Activated B cell treated with CpG ODN at 0.5 μM for 24 hours (primary cell): ENCODE measurements around the gene NALF2. TPM values are rescaled to one million over a fixed set of nuclear protein-coding genes. Genes with fewer than 3 reads are reported as not detected.

ENCODE experiments used
- ATAC-seq: fragments of 200-7000 bp; cut with Tn5 transposase; one replicate; pipeline ENCODE4 v1.10.0; 2021; ENCODE audit warnings: low read depth, mild to moderate bottlenecking, moderate library complexity
- CTCF ChIA-PET: fragments of 350-600 bp; sonication (Branson Sonifier 250); formaldehyde crosslinking; loops from one replicate; lab custom pipeline; 2021; ENCODE audit warnings: antibody characterized with exemption; lab: Charles Lee
- POLR2A ChIA-PET: fragments of 350-600 bp; sonication (Branson Sonifier 250); formaldehyde crosslinking; loops from one replicate; lab custom pipeline; 2021; ENCODE audit warnings: antibody characterized with exemption; lab: Charles Lee
- DNase-seq: peaks from one replicate; pipeline ENCODE4 v3.0.0; 2022
- H3K27ac Mint-ChIP-seq: one replicate; pipeline ENCODE4 v1.8.0; 2020; ENCODE audit warnings: mixed read lengths
- H3K27me3 Mint-ChIP-seq: one replicate; pipeline ENCODE4 v1.8.0; 2021; ENCODE audit warnings: mixed read lengths
- H3K36me3 Mint-ChIP-seq: one replicate; pipeline ENCODE4 v1.8.0; 2021; ENCODE audit warnings: low read depth, mixed read lengths
- H3K4me1 Mint-ChIP-seq: one replicate; pipeline ENCODE4 v1.8.0; 2021; ENCODE audit warnings: mixed read lengths
- H3K4me3 Mint-ChIP-seq: one replicate; pipeline ENCODE4 v1.8.0; 2020; ENCODE audit warnings: mild to moderate bottlenecking, mixed read lengths
- H3K9me3 Mint-ChIP-seq: one replicate; pipeline ENCODE4 v1.8.0; 2020; ENCODE audit warnings: mixed read lengths
- CTCF ChIP-seq: fragments of 200-600 bp; IDR thresholded peaks from one replicate; pipeline ENCODE4 v1.8.0; 2022; ENCODE audit warnings: antibody characterized with exemption, mild to moderate bottlenecking
- intact Hi-C: fragments of 100-400 bp; cut with micrococcal nuclease; formaldehyde crosslinking; loops from one replicate; pipeline ENCODE4 v1.15.1; 2024
- total RNA-seq: library from RNA; stranded (reverse); gene quantifications from 2 replicates; pipeline ENCODE4 v1.2.3, GENCODE V29; 2022

Gene NALF2
- total RNA-seq, 1 donor from 2014 or later: 0.04 TPM

- no peaks in the 10 kb centered on the region for H3K9me3 Mint-ChIP-seq
- intact Hi-C loops: loop anchor here (5.0 kb wide), 1 partner anchor 604 kb away; no protein-coding TSS in a partner anchor
- no peak for ATAC-seq
Measured at GRCh38 chrX:69493193-69493592, 10.9 kb upstream of the NALF2 start.

GRCh38 chrX:69493766-69494165, 10.4 kb upstream of the NALF2 start:
- no peaks in the 10 kb centered on the region for H3K27me3 Mint-ChIP-seq
- H3K27ac Mint-ChIP-seq: no peak overlapping the region
- no peaks in the 10 kb centered on the region for H3K4me1 Mint-ChIP-seq

More at GRCh38 chrX:69493193-69493592, 10.9 kb upstream of the NALF2 start:
- no peaks in the 10 kb centered on the region for H3K27me3 Mint-ChIP-seq
- H3K36me3 Mint-ChIP-seq: no peaks in the 10 kb centered on the region
- ChIA-PET POLR2A (no interaction called here), CTCF (no interaction called here)
- no peaks in the 10 kb centered on the region for H3K4me1 Mint-ChIP-seq
- H3K4me3 Mint-ChIP-seq: no peak overlapping the region
- DNase-seq: no peak
- no peak for TF ChIP-seq CTCF
- H3K27ac Mint-ChIP-seq: no peak overlapping the region

GRCh38 chrX:69496183-69496582, 7.9 kb upstream of the NALF2 start:
- DNase-seq: no peak
- intact Hi-C loops: no loop called here
- H3K9me3 Mint-ChIP-seq: no peaks in the 10 kb centered on the region

More at GRCh38 chrX:69493766-69494165, 10.4 kb upstream of the NALF2 start:
- no peak for TF ChIP-seq CTCF
- intact Hi-C loops: loop anchor here (5.0 kb wide), 1 partner anchor 604 kb away; no protein-coding TSS in a partner anchor
- ChIA-PET CTCF (no interaction called here), POLR2A (no interaction called here)
- Mint-ChIP-seq H3K9me3 (no peaks in the 10 kb centered on the region), H3K4me3 (no peak overlapping the region), H3K36me3 (no peaks in the 10 kb centered on the region)
- DNase-seq (no peak), ATAC-seq (no peak)

GRCh38 chrX:69501429-69501828, 2.7 kb upstream of the NALF2 start:
- POLR2A ChIA-PET: no interaction called here
- no peak overlapping the region for H3K27ac Mint-ChIP-seq

More at GRCh38 chrX:69496183-69496582, 7.9 kb upstream of the NALF2 start:
- Mint-ChIP-seq H3K36me3 (no peaks in the 10 kb centered on the region), H3K27me3 (no peaks in the 10 kb centered on the region), H3K4me1 (no peaks in the 10 kb centered on the region), H3K27ac (no peak overlapping the region), H3K4me3 (no peak overlapping the region)
- TF ChIP-seq CTCF: no peak
- ChIA-PET POLR2A (no interaction called here), CTCF (interaction anchor here (0.6 kb wide), 1 partner anchor 20 kb away, joined by 3 read pairs; no protein-coding TSS in a partner anchor)
- ATAC-seq: no peak

GRCh38 chrX:69503228-69503781, 821 bp upstream of the NALF2 start:
- ATAC-seq (no peak), DNase-seq (no peak)
- H3K4me1 Mint-ChIP-seq: peaks cover 6% of the 10 kb centered on the region
- CTCF ChIA-PET: no interaction called here
- H3K36me3 Mint-ChIP-seq: no peaks in the 10 kb centered on the region
- no peak for TF ChIP-seq CTCF
- peaks cover 11% of the 10 kb centered on the region for H3K27me3 Mint-ChIP-seq
- intact Hi-C loops: no loop called here
- POLR2A ChIA-PET: no interaction called here
- no peaks in the 10 kb centered on the region for H3K9me3 Mint-ChIP-seq
- H3K27ac Mint-ChIP-seq: no peak overlapping the region
- no peak overlapping the region for H3K4me3 Mint-ChIP-seq

More at GRCh38 chrX:69501429-69501828, 2.7 kb upstream of the NALF2 start:
- Mint-ChIP-seq H3K4me3 (no peak overlapping the region), H3K27me3 (peaks cover 7% of the 10 kb centered on the region), H3K36me3 (no peaks in the 10 kb centered on the region), H3K9me3 (no peaks in the 10 kb centered on the region), H3K4me1 (peaks cover 6% of the 10 kb centered on the region)
- intact Hi-C loops: no loop called here
- no peak for TF ChIP-seq CTCF
- ATAC-seq: no peak
- DNase-seq: no peak
- CTCF ChIA-PET: no interaction called here
